Measurements from ENCODE around the gene CPSF2.

GRCh38 chr14:92164958-92165357, 43.2 kb downstream of the CPSF2 start:
- TF ChIP-seq CTCF (IDR thresholded peaks at IDR 0.05 in 8 of 11, conservative IDR thresholded peaks at IDR 0.05 in 3 of 11), result no peak
- TF ChIP-seq POLR2A (IDR thresholded peaks at IDR 0.05), result no peak
- no peak for TF ChIP-seq POLR2AphosphoS5 (IDR thresholded peaks at IDR 0.05)
